ENCODE measurements around the gene MAP4.

The MAP4 gene

DNA sequence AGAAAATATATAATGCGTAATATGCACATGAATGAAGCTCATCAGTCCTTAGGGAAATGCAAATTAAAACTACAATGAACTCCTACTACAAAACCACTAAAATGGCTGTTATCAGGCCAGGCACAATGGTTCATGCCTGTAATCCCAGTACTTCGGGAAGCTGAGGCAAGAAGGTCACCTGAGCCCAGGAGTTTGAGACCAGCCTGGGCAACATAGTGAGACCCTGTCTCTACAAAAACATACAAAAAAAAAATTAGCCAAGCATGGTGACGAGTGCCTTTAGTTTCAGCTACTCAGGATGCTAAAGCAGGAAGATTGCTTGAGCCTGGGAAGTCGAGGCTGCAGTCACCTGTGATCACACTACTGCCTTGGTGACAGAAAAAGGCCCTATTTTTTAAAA, 85.2 kb downstream of the MAP4 start:
- TF ChIP-seq, protein P1, sequence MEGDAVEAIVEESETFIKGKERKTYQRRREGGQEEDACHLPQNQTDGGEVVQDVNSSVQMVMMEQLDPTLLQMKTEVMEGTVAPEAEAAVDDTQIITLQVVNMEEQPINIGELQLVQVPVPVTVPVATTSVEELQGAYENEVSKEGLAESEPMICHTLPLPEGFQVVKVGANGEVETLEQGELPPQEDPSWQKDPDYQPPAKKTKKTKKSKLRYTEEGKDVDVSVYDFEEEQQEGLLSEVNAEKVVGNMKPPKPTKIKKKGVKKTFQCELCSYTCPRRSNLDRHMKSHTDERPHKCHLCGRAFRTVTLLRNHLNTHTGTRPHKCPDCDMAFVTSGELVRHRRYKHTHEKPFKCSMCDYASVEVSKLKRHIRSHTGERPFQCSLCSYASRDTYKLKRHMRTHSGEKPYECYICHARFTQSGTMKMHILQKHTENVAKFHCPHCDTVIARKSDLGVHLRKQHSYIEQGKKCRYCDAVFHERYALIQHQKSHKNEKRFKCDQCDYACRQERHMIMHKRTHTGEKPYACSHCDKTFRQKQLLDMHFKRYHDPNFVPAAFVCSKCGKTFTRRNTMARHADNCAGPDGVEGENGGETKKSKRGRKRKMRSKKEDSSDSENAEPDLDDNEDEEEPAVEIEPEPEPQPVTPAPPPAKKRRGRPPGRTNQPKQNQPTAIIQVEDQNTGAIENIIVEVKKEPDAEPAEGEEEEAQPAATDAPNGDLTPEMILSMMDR (IDR thresholded peaks at IDR 0.05; ENCODE audit: extremely low read depth, insufficient read depth, missing control alignments): no peak
- in situ Hi-C loops (cut with MboI; ENCODE audit: low pct_unique_long_range_greater_than_20kb, low sequenced_read_pairs, unreplicated experiment): no loop called here
- no peak for DNase-seq (ENCODE audit: low spot score)

DNA sequence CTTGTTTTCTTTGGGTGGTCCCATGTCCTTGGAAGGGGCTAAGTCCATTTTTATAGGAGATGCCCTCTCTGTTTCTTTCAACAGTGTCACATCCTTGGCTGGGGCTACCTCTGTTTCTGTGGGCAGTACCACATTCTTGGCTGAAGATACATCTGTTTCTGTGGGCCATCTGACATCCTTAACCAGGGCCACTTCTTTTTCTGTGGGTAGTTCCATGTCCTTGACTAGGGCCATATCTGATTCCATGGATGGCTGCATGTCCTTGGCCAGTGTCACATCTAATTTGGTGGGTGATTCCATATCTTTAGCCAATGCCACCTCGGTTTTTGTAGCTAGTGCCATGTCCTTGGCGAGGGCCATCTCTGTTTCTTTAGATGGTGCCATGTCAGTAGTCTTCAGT, 99.5 kb downstream of the MAP4 start:
- DNase-seq (ENCODE audit: low spot score): no peak
- TF ChIP-seq, protein P1 (IDR thresholded peaks at IDR 0.05; ENCODE audit: extremely low read depth, insufficient read depth, missing control alignments): no peak
- in situ Hi-C loops (cut with MboI; ENCODE audit: low pct_unique_long_range_greater_than_20kb, low sequenced_read_pairs, unreplicated experiment): no loop called here

DNA sequence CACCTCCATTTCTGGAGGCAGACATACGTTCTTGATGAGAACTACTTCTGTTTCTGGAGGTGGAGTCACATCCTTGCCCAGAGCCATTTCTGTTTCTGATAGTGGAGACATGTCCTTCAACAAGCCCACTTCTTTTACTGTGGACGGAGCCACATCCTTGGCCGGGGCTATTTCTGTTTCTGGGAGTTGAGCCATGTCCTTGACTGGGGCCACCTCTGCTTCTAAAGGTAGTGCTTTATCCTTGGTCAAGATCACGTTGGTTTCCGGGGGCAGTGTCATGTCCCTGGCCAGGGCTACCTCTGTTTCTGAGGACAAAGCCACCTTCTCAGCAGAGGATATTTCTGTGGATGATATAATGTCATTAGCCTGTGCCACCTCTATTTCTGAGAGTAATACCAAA, 100.0 kb downstream of the MAP4 start:
- in situ Hi-C loops (cut with MboI; ENCODE audit: low pct_unique_long_range_greater_than_20kb, low sequenced_read_pairs, unreplicated experiment): no loop called here
- DNase-seq (ENCODE audit: low spot score): no peak
- TF ChIP-seq, protein P1 (IDR thresholded peaks at IDR 0.05; ENCODE audit: extremely low read depth, insufficient read depth, missing control alignments): no peak

DNA sequence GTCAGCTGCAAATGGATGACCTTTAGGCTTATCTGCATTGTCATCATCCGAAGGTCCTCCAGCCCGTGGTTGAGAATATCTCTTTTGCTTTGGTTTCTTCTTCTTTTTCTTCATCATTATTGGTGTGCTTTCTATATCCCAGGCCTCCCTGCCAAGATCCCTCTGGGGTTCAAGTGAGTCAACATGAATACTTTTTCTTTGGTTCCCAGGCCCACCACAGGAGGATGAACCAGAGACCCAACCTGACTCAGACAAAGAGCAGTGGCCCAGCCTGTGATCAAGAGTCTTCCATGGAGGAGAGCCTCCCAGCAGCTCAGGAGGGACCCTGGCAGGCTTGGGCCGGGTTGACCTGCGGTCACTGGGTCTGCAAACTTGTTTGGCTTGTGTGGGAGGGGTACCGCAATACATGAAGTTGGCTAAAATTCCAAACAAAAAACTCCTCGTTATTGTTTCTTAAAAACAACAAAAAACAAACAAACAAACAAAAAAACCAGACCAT, 104.2 kb downstream of the MAP4 start:
- in situ Hi-C loops (cut with MboI; ENCODE audit: low pct_unique_long_range_greater_than_20kb, low sequenced_read_pairs, unreplicated experiment): no loop called here
- DNase-seq (ENCODE audit: low spot score): no peak
- TF ChIP-seq, protein P1 (IDR thresholded peaks at IDR 0.05; ENCODE audit: extremely low read depth, insufficient read depth, missing control alignments): no peak

DNA sequence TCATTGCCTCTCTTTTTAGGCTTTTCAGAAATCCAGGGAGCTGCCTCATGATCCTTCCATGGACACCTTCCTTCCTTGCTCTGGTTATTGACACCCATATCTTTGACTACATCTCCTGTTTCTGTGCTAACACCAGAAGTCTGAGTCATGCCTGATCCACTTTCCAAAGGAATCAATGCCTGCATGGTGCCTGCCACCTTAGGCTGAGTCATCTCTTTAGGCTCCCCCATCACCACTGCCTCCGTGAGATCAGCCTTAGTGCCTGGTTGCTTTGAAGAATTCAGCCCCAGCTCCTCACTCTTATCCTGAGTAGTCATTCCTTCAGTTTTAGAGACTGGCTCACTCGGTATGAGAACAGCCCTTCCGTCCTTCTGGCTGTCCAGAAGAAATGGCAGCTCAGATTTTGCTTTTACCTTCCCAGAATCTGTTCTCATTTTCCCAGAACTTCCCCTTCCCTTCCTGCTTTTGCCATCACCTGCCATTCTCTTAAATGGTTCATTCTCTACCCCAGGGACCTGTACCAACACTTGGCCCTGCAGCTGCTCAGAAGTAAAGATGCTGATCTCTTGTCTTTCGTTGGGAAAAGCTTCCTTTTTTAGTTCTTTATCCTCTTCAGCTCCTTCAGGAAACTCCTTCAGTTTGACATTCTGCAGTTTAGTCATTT, 105.3 kb downstream of the MAP4 start:
- TF ChIP-seq, protein P1 (IDR thresholded peaks at IDR 0.05; ENCODE audit: extremely low read depth, insufficient read depth, missing control alignments): no peak
- in situ Hi-C loops (cut with MboI; ENCODE audit: low pct_unique_long_range_greater_than_20kb, low sequenced_read_pairs, unreplicated experiment): no loop called here
- DNase-seq (ENCODE audit: low spot score): no peak

DNA sequence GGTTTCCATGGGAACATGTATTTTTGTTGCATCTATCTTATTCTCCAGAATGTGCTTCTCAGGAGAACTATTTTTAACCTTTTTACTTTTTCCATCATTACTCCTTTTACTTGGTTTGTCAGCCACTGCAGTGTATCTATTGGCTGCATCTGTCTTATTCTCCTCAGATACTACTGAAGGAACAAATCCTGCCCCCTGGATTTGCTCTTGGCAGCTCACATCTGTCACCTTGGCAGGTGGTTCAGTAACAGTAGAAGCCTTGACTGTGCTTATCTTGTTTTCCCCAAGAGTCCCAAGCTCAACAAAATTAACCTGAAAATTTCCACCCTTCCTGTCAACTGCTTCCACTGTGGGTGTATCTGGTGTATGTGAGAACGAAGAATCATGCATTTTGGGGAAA, 106.0 kb downstream of the MAP4 start:
- no peak for DNase-seq (ENCODE audit: low spot score)
- in situ Hi-C loops (cut with MboI; ENCODE audit: low pct_unique_long_range_greater_than_20kb, low sequenced_read_pairs, unreplicated experiment): no loop called here
- TF ChIP-seq, protein P1 (IDR thresholded peaks at IDR 0.05; ENCODE audit: extremely low read depth, insufficient read depth, missing control alignments): no peak
